HG02763 (cell line): ENCODE data around the gene HSBP1L1.

Experiments
- ATAC-seq: cut with Tn5 transposase; IDR thresholded peaks from one replicate; pipeline ENCODE4 v1.9.1; 2021; ENCODE audit warnings: mild to moderate bottlenecking, moderate library complexity; ENCODE audit not compliant: unreplicated experiment

HSBP1L1 gene

GRCh38 chr18:79964330-79965118 is at the start of gene HSBP1L1:
Gene HSBP1L1 (plus strand): TSS chr18:79964643. CDS start chr18:79964736, 93 bp downstream.
- ATAC-seq = peak; percentile 67

GRCh38 chr18:79915161-79916127 is 49.0 kb upstream of the HSBP1L1 start:
- no peak for ATAC-seq

GRCh38 chr18:79916128-79916494 is 48.3 kb upstream of the HSBP1L1 start:
- no peak for ATAC-seq

- no peak for ATAC-seq
Observed at GRCh38 chr18:79916546-79917168, 47.8 kb upstream of the HSBP1L1 start.

- no peak for ATAC-seq
Observed at GRCh38 chr18:79917169-79917852, 47.1 kb upstream of the HSBP1L1 start.

GRCh38 chr18:79917853-79918614 is 46.4 kb upstream of the HSBP1L1 start:
- no peak for ATAC-seq

- ATAC-seq = no peak
Observed at GRCh38 chr18:79918615-79919011, 45.8 kb upstream of the HSBP1L1 start.

- no peak for ATAC-seq
Observed at GRCh38 chr18:79919089-79919488, 45.4 kb upstream of the HSBP1L1 start.

- ATAC-seq = no peak
Observed at GRCh38 chr18:79921984-79922965, 42.2 kb upstream of the HSBP1L1 start.

- no peak for ATAC-seq
Observed at GRCh38 chr18:79922971-79923411, 41.5 kb upstream of the HSBP1L1 start.

- no peak for ATAC-seq
Observed at GRCh38 chr18:79923896-79924585, 40.4 kb upstream of the HSBP1L1 start.

- no peak for ATAC-seq
Observed at GRCh38 chr18:79924814-79925731, 39.4 kb upstream of the HSBP1L1 start.

- no peak for ATAC-seq
Observed at GRCh38 chr18:79926306-79926705, 38.1 kb upstream of the HSBP1L1 start.

- ATAC-seq = no peak
Observed at GRCh38 chr18:79926715-79927606, 37.5 kb upstream of the HSBP1L1 start.

- no peak for ATAC-seq
Observed at GRCh38 chr18:79927607-79928562, 36.6 kb upstream of the HSBP1L1 start.
